H1 (cell line): ENCODE measurements around the gene PCNX1. TPM values are rescaled to one million over a fixed set of nuclear protein-coding genes. Genes with fewer than 3 reads are reported as not detected.

Source experiments
- CTCF ChIA-PET: fragments of 300-600 bp; sonication (Branson Sonifier 250); formaldehyde crosslinking; loops from one replicate; lab custom pipeline; 2021; ENCODE audit not compliant: partially characterized antibody; lab: Charles Lee
- POLR2A ChIA-PET: fragments of 300-600 bp; sonication (Branson Sonifier 250); formaldehyde crosslinking; loops from one replicate; lab custom pipeline; 2021; ENCODE audit warnings: inconsistent platforms; ENCODE audit not compliant: partially characterized antibody; lab: Charles Lee
- DNase-seq, 2 experiments: peaks; one replicate each; pipeline versions ENCODE4 v3.0.0 to v3.0.0-alpha.2; 2010 to 2022; ENCODE audit warnings: low spot score in 2 of 2, low read depth in 1 of 2, mixed read lengths in 1 of 2
- FAIRE-seq: peaks from 2 replicates; lab custom pipeline; 2011; peaks lifted over from hg19 to GRCh38; lab: Jason Lieb, UNC
- H2AFZ ChIP-seq: 2 replicates; pipeline ENCODE4 v1.8.1; 2012; ENCODE audit warnings: low read length, inconsistent platforms
- H2AK5ac ChIP-seq: 2 replicates; pipeline ENCODE4 v1.6.1; 2013; ENCODE audit warnings: low read depth, low read length
- H2BK120ac ChIP-seq: replicated peaks from 2 replicates; pipeline ENCODE3; 2013; ENCODE audit warnings: low read depth, low read length, inconsistent platforms
- H2BK12ac ChIP-seq: 2 replicates; pipeline ENCODE4 v1.6.1; 2013; ENCODE audit warnings: low read depth, low read length
- H2BK15ac ChIP-seq: 2 replicates; pipeline ENCODE4 v1.6.1; 2013; ENCODE audit warnings: low read length
- H2BK20ac ChIP-seq: 2 replicates; pipeline ENCODE4 v1.6.1; 2013; ENCODE audit warnings: low read length
- H2BK5ac ChIP-seq: 2 replicates; pipeline ENCODE4 v1.6.1; 2013; ENCODE audit warnings: low read depth, low read length
- H3K14ac ChIP-seq: 2 replicates; pipeline ENCODE4 v1.6.1; 2013; ENCODE audit warnings: inconsistent platforms; ENCODE audit not compliant: insufficient read length
- H3K18ac ChIP-seq: 2 replicates; pipeline ENCODE4 v1.6.1; 2013; ENCODE audit warnings: low read length; ENCODE audit errors: extremely low read depth
- H3K23ac ChIP-seq: 2 replicates; pipeline ENCODE4 v1.6.1; 2013; ENCODE audit warnings: inconsistent platforms; ENCODE audit not compliant: insufficient read length
- H3K23me2 ChIP-seq: 2 replicates; pipeline ENCODE4 v1.6.1; 2013; ENCODE audit warnings: low read depth, low read length
- H3K27ac ChIP-seq: 2 replicates; pipeline ENCODE4 v1.6.1; 2011; ENCODE audit warnings: low read depth, low read length, inconsistent platforms
- H3K27me3 ChIP-seq, 4 experiments: replicated peaks in 1 of 4; 1 replicate in 1 of 4; 2 replicates in 3 of 4; pipeline versions ENCODE4 v1.6.1 to v1.8.1; 2011 to 2013; ENCODE audit warnings: low read length in 3 of 4, mild to moderate bottlenecking in 3 of 4, inconsistent platforms in 2 of 4, mixed read lengths in 2 of 4, moderate library complexity in 1 of 4; ENCODE audit not compliant: control insufficient read depth in 3 of 4, insufficient read depth in 3 of 4; ENCODE audit errors: extremely low read depth in 1 of 4
- H3K36me3 ChIP-seq, 4 experiments: 2 replicates each; pipeline versions ENCODE4 v1.6.1 to v1.8.1; 2011 to 2013; ENCODE audit warnings: mild to moderate bottlenecking in 4 of 4, low read length in 3 of 4, moderate library complexity in 2 of 4, control low read depth in 1 of 4, inconsistent platforms in 1 of 4; ENCODE audit not compliant: insufficient read depth in 4 of 4, control insufficient read depth in 2 of 4
- H3K4ac ChIP-seq: replicated peaks from 2 replicates; pipeline ENCODE3; 2013; ENCODE audit warnings: low read length, low read depth, mixed read lengths, inconsistent platforms; ENCODE audit not compliant: insufficient read length
- H3K4me1 ChIP-seq, 4 experiments: replicated peaks in 1 of 4; 1 replicate in 1 of 4; 2 replicates in 3 of 4; pipeline versions ENCODE4 v1.6.1 to v1.8.1; 2011 to 2013; ENCODE audit warnings: low read length in 3 of 4, inconsistent platforms in 2 of 4, mixed read lengths in 1 of 4; ENCODE audit not compliant: insufficient read depth in 4 of 4, control insufficient read depth in 3 of 4
- H3K4me2 ChIP-seq, 2 experiments: 2 replicates each; pipeline versions ENCODE4 v1.6.1 to v1.8.1; 2011 to 2013; ENCODE audit warnings: low read depth in 2 of 2, low read length in 2 of 2, control low read depth in 1 of 2, inconsistent platforms in 1 of 2, mild to moderate bottlenecking in 1 of 2; ENCODE audit not compliant: insufficient read depth in 1 of 2
- H3K4me3 ChIP-seq, 4 experiments: fragments of 200-600, 300-600 bp in 1 of 4; sonication (generic), shearing (Covaris generic), sonication (Bioruptor Twin) in 1 of 4; 2 replicates each; pipeline versions ENCODE4 v1.5.1 to v1.8.1; 2011 to 2016; ENCODE audit warnings: low read length in 4 of 4, low read depth in 3 of 4, control low read depth in 2 of 4, inconsistent platforms in 2 of 4, mild to moderate bottlenecking in 2 of 4, mixed read lengths in 1 of 4, moderate library complexity in 1 of 4; ENCODE audit not compliant: insufficient read depth in 2 of 4; ENCODE audit errors: extremely low read depth in 1 of 4
- H3K56ac ChIP-seq: replicated peaks from 2 replicates; pipeline ENCODE3; 2013; ENCODE audit warnings: low read depth, mild to moderate bottlenecking, mixed read lengths, low read length, inconsistent platforms; ENCODE audit not compliant: insufficient read length
- H3K79me1 ChIP-seq: 2 replicates; pipeline ENCODE4 v1.6.1; 2013; ENCODE audit warnings: low read depth, low read length, control low read depth
- H3K79me2 ChIP-seq, 2 experiments: 2 replicates each; pipeline versions ENCODE4 v1.6.1 to v1.8.1; 2012 to 2013; ENCODE audit warnings: low read length in 2 of 2, mild to moderate bottlenecking in 2 of 2, inconsistent platforms in 1 of 2; ENCODE audit not compliant: insufficient read depth in 2 of 2, control insufficient read depth in 1 of 2
- H3K9ac ChIP-seq, 4 experiments: replicated peaks in 1 of 4; 1 replicate in 1 of 4; 2 replicates in 3 of 4; pipeline versions ENCODE4 v1.6.1 to v1.8.1; 2011 to 2013; ENCODE audit warnings: low read depth in 3 of 4, low read length in 3 of 4, control low read depth in 2 of 4, mild to moderate bottlenecking in 2 of 4, moderate library complexity in 2 of 4, inconsistent platforms in 1 of 4; ENCODE audit errors: extremely low read depth in 1 of 4
- H3K9me3 ChIP-seq, 2 experiments: 2 replicates each; pipeline versions ENCODE4 v1.6.1 to v1.8.1; 2012 to 2013; ENCODE audit warnings: mild to moderate bottlenecking in 2 of 2, moderate library complexity in 2 of 2, control low read depth in 1 of 2, inconsistent platforms in 1 of 2, low read depth in 1 of 2, low read length in 1 of 2, mixed read lengths in 1 of 2; ENCODE audit not compliant: insufficient read depth in 2 of 2
- H4K20me1 ChIP-seq, 2 experiments: replicated peaks in 1 of 2; 2 replicates each; pipeline versions ENCODE3 to v1.8.1; 2011 to 2013; ENCODE audit warnings: inconsistent platforms in 2 of 2, low read length in 2 of 2, mild to moderate bottlenecking in 1 of 2; ENCODE audit not compliant: insufficient read depth in 2 of 2, control insufficient read depth in 1 of 2
- H4K5ac ChIP-seq: 2 replicates; pipeline ENCODE4 v1.6.1; 2013; ENCODE audit warnings: low read length, low read depth, mixed read lengths, inconsistent platforms; ENCODE audit not compliant: insufficient read length
- H4K8ac ChIP-seq: 2 replicates; pipeline ENCODE4 v1.8.0; 2013; ENCODE audit warnings: mild to moderate bottlenecking, moderate library complexity, low read length, inconsistent platforms; ENCODE audit not compliant: insufficient read depth; ENCODE audit errors: extremely low read depth
- H4K91ac ChIP-seq: replicated peaks from 2 replicates; pipeline ENCODE3; 2013; ENCODE audit warnings: low read length, mixed read lengths, inconsistent platforms; ENCODE audit not compliant: insufficient read length
- BCL11A ChIP-seq, 2 experiments: IDR thresholded peaks; one replicate each; pipeline ENCODE4 v1.6.1; 2011; ENCODE audit warnings: low read depth in 2 of 2, low read length in 2 of 2, mild to moderate bottlenecking in 2 of 2
- E2F6 ChIP-seq: IDR thresholded peaks from 2 replicates; pipeline ENCODE4 v1.6.1; 2012; ENCODE audit warnings: inconsistent platforms
- KDM4A ChIP-seq: IDR thresholded peaks from one replicate; pipeline ENCODE4 v1.7.1; 2012; ENCODE audit warnings: low read depth, mild to moderate bottlenecking, moderate library complexity, low read length, inconsistent platforms; ENCODE audit not compliant: severe bottlenecking
- MAFK ChIP-seq: IDR thresholded peaks from 2 replicates; pipeline ENCODE4 v1.6.1; 2012; ENCODE audit warnings: low read depth, mild to moderate bottlenecking, improper control_type of control experiment, low read length
- MAX ChIP-seq: IDR thresholded peaks from 2 replicates; pipeline ENCODE4 v1.6.1; 2012; ENCODE audit warnings: inconsistent platforms
- NANOG ChIP-seq: IDR thresholded peaks from 2 replicates; pipeline ENCODE4 v1.6.1; 2011; ENCODE audit warnings: low read length, low read depth, mild to moderate bottlenecking, inconsistent platforms; ENCODE audit not compliant: insufficient read depth, poor library complexity, severe bottlenecking
- PHF8 ChIP-seq: fragments of 200-600 bp; sonication (generic); conservative IDR thresholded peaks from 2 replicates; pipeline ENCODE4 v1.7.1; 2012; ENCODE audit warnings: low read depth, mild to moderate bottlenecking, inconsistent platforms, low read length, moderate library complexity
- POLR2AphosphoS5 ChIP-seq: IDR thresholded peaks from 2 replicates; pipeline ENCODE4 v1.6.1; 2011; ENCODE audit warnings: low read depth, low read length
- RFX5 ChIP-seq: IDR thresholded peaks from 2 replicates; pipeline ENCODE4 v1.6.1; 2011; ENCODE audit warnings: low read depth, low read length, improper control_type of control experiment, borderline replicate concordance
- TCF12 ChIP-seq: IDR thresholded peaks from 2 replicates; pipeline ENCODE4 v1.6.1; 2011; ENCODE audit warnings: low read depth, mild to moderate bottlenecking, low read length
- YY1 ChIP-seq: IDR thresholded peaks from 2 replicates; pipeline ENCODE4 v1.6.1; 2011; ENCODE audit warnings: low read depth, mild to moderate bottlenecking, low read length
- WGBS, 2 experiments: shearing (Covaris generic) in 1 of 2; methylation state at CpG; one replicate each; pipeline versions ENCODE4 v1.1.6 to v1.1.7; 2013 to 2015; ENCODE audit warnings: low lambda C conversion rate in 2 of 2, mixed read lengths in 2 of 2, inconsistent platforms in 1 of 2, low coverage in 1 of 2, missing lambda C conversion rate in 1 of 2; ENCODE audit not compliant: insufficient replicate concordance in 2 of 2, insufficient coverage in 1 of 2, insufficient read length in 1 of 2; ENCODE audit errors: extremely low coverage in 1 of 2, missing lambda C conversion rate in 1 of 2; 5-methylcytosine and 5-hydroxymethylcytosine counted together
- polyA plus RNA-seq, 7 experiments: library from polyadenylated mRNA; depleted of rRNA in 3 of 7; stranded (reverse) in 5 of 7; unstranded in 2 of 7; fragments of >200 nt in 5 of 7; fragments of 200-250 nt in 2 of 7; gene quantifications; 1 replicate in 5 of 7; 2 replicates in 1 of 7; 4 replicates in 1 of 7; pipeline versions ENCODE4 v1.2.1 to v1.2.3, GENCODE V29; 2011 to 2013; ENCODE audit warnings: missing spikeins in 2 of 7, mixed read lengths in 2 of 7
- total RNA-seq: library from RNA; stranded (reverse); fragmentation: NEBNext Ultra II Directional; extraction: Animal tissue kit (Norgen Biotek cat#: 25700); gene quantifications from 2 replicates; pipeline ENCODE4 v1.2.1, GENCODE V29; 2021

The PCNX1 gene
- total and polyA plus RNA-seq, 2 of the 8 experiments (the other 6 are each of a cell fraction or from before 2014, with no cell fraction given), result 37.7 to 53.2 TPM

- H3K27me3 ChIP-seq, result no peaks in the 10 kb centered on the region
- H3K36me3 ChIP-seq, result no peaks in the 10 kb centered on the region
- H3K23me2 ChIP-seq, result no peaks in the 10 kb centered on the region
- H3K9me3 ChIP-seq, result no peaks in the 10 kb centered on the region
- no peaks in the 10 kb centered on the region for H3K79me1 ChIP-seq
- no peak overlapping the region for H2BK5ac ChIP-seq
- H2BK12ac ChIP-seq, result no peak overlapping the region
- CTCF ChIA-PET, result interaction anchor here (3.3 kb wide), 1 partner anchor 39 kb away, joined by 12 read pairs; no protein-coding TSS in a partner anchor
- no peak overlapping the region for H3K4ac ChIP-seq
- DNase-seq (no peak), FAIRE-seq (no peak)
- no peak overlapping the region for H3K9ac ChIP-seq
- H3K56ac ChIP-seq, result no peak overlapping the region
- no peak overlapping the region for H3K18ac ChIP-seq
- no peak overlapping the region for H2BK120ac ChIP-seq
- no peak overlapping the region for H4K8ac ChIP-seq
- no peak overlapping the region for H3K14ac ChIP-seq
- H3K23ac ChIP-seq, result no peak overlapping the region
- no peak overlapping the region for H2AK5ac ChIP-seq
- no peaks in the 10 kb centered on the region for H4K20me1 ChIP-seq
- POLR2A ChIA-PET, result no interaction called here
- H4K5ac ChIP-seq, result no peak overlapping the region
- H3K79me2 ChIP-seq, result no peaks in the 10 kb centered on the region
- no peak overlapping the region for H2BK15ac ChIP-seq
- no peak overlapping the region for H3K4me3 ChIP-seq
- no peaks in the 10 kb centered on the region for H3K4me1 ChIP-seq
- no peak overlapping the region for H3K4me2 ChIP-seq
- no peak overlapping the region for H3K27ac ChIP-seq
- TF ChIP-seq MAFK (no peak), YY1 (no peak), TCF12 (no peak), BCL11A (IDR thresholded peaks at IDR 0.05; ENCODE audit: low read depth in 2 of 2, low read length in 2 of 2) (no peak), NANOG (no peak), RFX5 (no peak), POLR2AphosphoS5 (no peak), KDM4A (no peak), MAX (no peak), PHF8 (no peak), E2F6 (no peak)
- no peak overlapping the region for H2BK20ac ChIP-seq
- WGBS, 2 experiments, result 97% methylated on average over 2 of the region's 2 CpGs; no CpG with 5 or more reads in 1 of the 2 experiments
- H2AFZ ChIP-seq, result no peak overlapping the region
- no peak overlapping the region for H4K91ac ChIP-seq
Measured at GRCh38 chr14:70857496-70857890, 49.8 kb upstream of the PCNX1 start.
